Measurements from ENCODE around the gene WSB2. TPM values are rescaled to one million over a fixed set of nuclear protein-coding genes. Genes with fewer than 3 reads are reported as not detected.

The WSB2 gene
- total RNA-seq (2021; fragmentation: NEBNext Ultra II Directional; extraction: Animal tissue kit (Norgen Biotek cat#: 25700)) (58.2 and 70.0 TPM in 2 replicates), polyA plus RNA-seq (2011; rRNA removed) (47.1 and 47.5 TPM in 2 replicates), polyA minus RNA-seq (2011; rRNA and poly(A)+ RNA removed) (136 and 154 TPM in 2 replicates)
- 40.3 TPM for polyA plus RNA-seq (2011; cell fraction: cytosol; rRNA removed)
- polyA plus RNA-seq (2011; cell fraction: nucleus; rRNA removed) = 50.0 TPM
- 33.0 to 42.1 TPM (median 37.4 TPM) in 4 replicates for polyA plus RNA-seq (2012, experiment 1 of 2)
- 23.0 TPM for polyA plus RNA-seq (2012, experiment 2 of 2)
- polyA plus RNA-seq (2013, experiment 1 of 2) = 34.9 TPM
- polyA plus RNA-seq (2013, experiment 2 of 2) = 37.8 TPM
- polyA minus RNA-seq (2011; cell fraction: cytosol; rRNA and poly(A)+ RNA removed) = 60.5 TPM
- polyA minus RNA-seq (2011; cell fraction: nucleus; rRNA and poly(A)+ RNA removed) = 62.3 TPM
- long read RNA-seq, experiment 1, transcript WSB2-201 (9 exons, 2,646 nt) = major isoform, 15 of 48 reads
- long read RNA-seq, experiment 1, partial matches to known transcripts = 10 of 48 reads
- long read RNA-seq, experiment 1, other reads (novel, unspliced or antisense) = 20 of 48 reads
- long read RNA-seq, experiment 2 = 0 reads

DNA sequence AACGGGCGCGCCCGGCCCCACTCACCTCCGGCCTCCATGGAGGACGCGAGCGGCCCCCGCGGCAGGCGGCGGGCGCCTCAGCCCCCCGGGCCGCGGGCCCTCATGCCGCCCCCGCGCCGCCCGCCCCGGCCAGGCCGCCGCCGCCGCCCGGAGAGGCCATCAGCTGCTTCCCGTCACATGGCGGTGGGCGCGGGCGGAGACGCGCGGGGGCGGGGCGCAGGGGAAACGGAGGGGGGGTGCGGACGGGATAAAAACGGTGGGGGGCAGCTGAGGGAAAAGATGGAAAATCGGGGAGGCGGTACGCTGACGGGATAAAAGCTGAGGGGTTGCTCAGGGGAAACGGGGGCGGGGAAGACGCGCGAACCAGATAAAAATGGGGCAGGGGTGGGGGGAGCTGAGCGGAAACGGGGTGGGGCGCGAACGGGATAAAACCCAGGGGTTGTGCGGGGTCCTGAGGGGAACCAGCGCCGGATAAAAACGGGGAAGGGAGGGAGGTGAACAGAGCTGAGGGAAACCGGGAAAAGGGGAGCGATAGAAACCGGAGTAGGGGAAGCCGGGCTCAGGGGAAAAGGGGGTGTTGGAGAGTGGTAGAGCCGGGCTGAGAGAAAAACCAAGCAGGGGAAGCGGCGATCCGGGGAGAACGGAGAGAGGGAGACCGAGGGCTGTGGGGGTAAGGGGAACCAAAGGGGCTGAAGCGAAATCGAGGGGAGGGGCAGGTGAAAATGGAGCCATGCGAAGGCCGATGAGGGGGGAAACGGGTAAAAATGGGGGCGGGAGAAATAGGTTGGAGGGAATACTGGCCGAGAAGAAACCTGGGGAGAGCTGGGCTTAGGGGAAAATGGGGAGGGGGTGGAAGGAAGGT is at the start of gene WSB2:
Gene WSB2, minus strand, starts transcription at position 169 of the 862 bp plus-strand sequence. Its CDS starts 131 bp downstream, at position 38.
- Histone ChIP-seq H2BK12ac (ENCODE audit: low read depth, low read length) (peak within 1 kb of the TSS; percentile 39; the same call in 1 of the 2 replicates), H2BK5ac (ENCODE audit: low read depth, low read length) (peak within 1 kb of the TSS; percentile 97), H3K4me3 (ENCODE audit: extremely low read depth in 1 of 4, insufficient read depth in 2 of 4, low read depth in 3 of 4, low read length in 4 of 4) (peak within 1 kb of the TSS; percentile 87 to 93 (median 91)), H3K36me3 (ENCODE audit: control insufficient read depth in 2 of 4, insufficient read depth in 4 of 4, low read length in 3 of 4) (peaks cover 0 to 13% (median 2%) of the 10 kb centered on the region in 4 experiments; a peak in 2 of 8 replicates), H2BK120ac (replicated peaks; ENCODE audit: low read depth, low read length) (peak within 1 kb of the TSS; percentile 49), H3K56ac (replicated peaks; ENCODE audit: insufficient read length, low read depth, low read length) (peak within 1 kb of the TSS; percentile 98), H3K4me2 (ENCODE audit: insufficient read depth in 1 of 2, low read depth in 2 of 2, low read length in 2 of 2) (peak within 1 kb of the TSS; percentile 85 to 98), H2AFZ (ENCODE audit: low read length) (no peak within 1 kb of the TSS), H3K79me2 (ENCODE audit: control insufficient read depth in 1 of 2, insufficient read depth in 2 of 2, low read length in 2 of 2) (peaks cover 0 to 34% of the 10 kb centered on the region in 2 experiments; a peak in 2 of 4 replicates), H3K4me1 (replicated peaks in 1 of 4; ENCODE audit: control insufficient read depth in 3 of 4, insufficient read depth in 4 of 4, low read length in 3 of 4) (peaks cover 3 to 10% (median 7%) of the 10 kb centered on the region in 4 experiments; a peak in 6 of 7 replicates), H3K23ac (ENCODE audit: insufficient read length) (no peak within 1 kb of the TSS), H3K27me3 (replicated peaks in 1 of 4; ENCODE audit: control insufficient read depth in 3 of 4, extremely low read depth in 1 of 4, insufficient read depth in 3 of 4, low read length in 3 of 4) (no peaks in the 10 kb centered on the region), H4K91ac (replicated peaks; ENCODE audit: insufficient read length, low read length) (peak within 1 kb of the TSS; percentile 97), H2AK5ac (ENCODE audit: low read depth, low read length) (no peak within 1 kb of the TSS; the same call in 1 of the 2 replicates), H2BK20ac (ENCODE audit: low read length) (peak within 1 kb of the TSS; percentile 48; the same call in 1 of the 2 replicates), H3K4ac (replicated peaks; ENCODE audit: insufficient read length, low read depth, low read length) (peak within 1 kb of the TSS; percentile 94), H4K8ac (ENCODE audit: extremely low read depth, insufficient read depth, low read length) (peak within 1 kb of the TSS; percentile 66), H3K9me3 (ENCODE audit: insufficient read depth in 2 of 2, low read depth in 1 of 2, low read length in 1 of 2) (no peaks in the 10 kb centered on the region), H4K20me1 (replicated peaks in 1 of 2; ENCODE audit: control insufficient read depth in 1 of 2, insufficient read depth in 2 of 2, low read length in 2 of 2) (peaks cover 0 to 2% of the 10 kb centered on the region in 2 experiments), H3K27ac (ENCODE audit: low read depth, low read length) (peak within 1 kb of the TSS; percentile 85), H3K14ac (ENCODE audit: insufficient read length) (no peak within 1 kb of the TSS), H3K9ac (replicated peaks in 1 of 4; ENCODE audit: extremely low read depth in 1 of 4, low read depth in 3 of 4, low read length in 3 of 4) (peak within 1 kb of the TSS; percentile 84 to 93 (median 85)), H2BK15ac (ENCODE audit: low read length) (0 out of 2 replicates have a peak within 1 kb of the TSS, but pooled peaks have one; percentile 72), H3K23me2 (ENCODE audit: low read depth, low read length) (peaks cover 7% of the 10 kb centered on the region; the same call in 1 of the 2 replicates), H3K79me1 (ENCODE audit: low read depth, low read length) (peaks cover 8% of the 10 kb centered on the region), H3K18ac (ENCODE audit: extremely low read depth, low read length) (peak within 1 kb of the TSS; percentile 97), H4K5ac (ENCODE audit: insufficient read length, low read depth, low read length) (peak within 1 kb of the TSS; percentile 87)
- peak in 1 of 2 experiments; percentile 70 for DNase-seq (ENCODE audit: low read depth in 1 of 2, low spot score in 2 of 2)
- WGBS, 2 experiments (ENCODE audit: extremely low coverage in 1 of 2, insufficient coverage in 1 of 2, insufficient read length in 1 of 2, insufficient replicate concordance in 2 of 2, low coverage in 1 of 2, low lambda C conversion rate in 2 of 2, missing lambda C conversion rate in 1 of 2) = 0% methylated on average over 4 of the region's 76 CpGs; no CpG with 5 or more reads in 1 of the 2 experiments
- CTCF ChIA-PET (ENCODE audit: partially characterized antibody) = interaction anchor here (0.6 to 0.7 kb wide), 2 partner anchors 202 to 1261 kb away, joined by 3 read pairs; no protein-coding TSS in a partner anchor
- POLR2A ChIA-PET (ENCODE audit: partially characterized antibody) = interaction anchor here (0.6 to 12.8 kb wide), 15 partner anchors 10 to 185 kb away, joined by 3 to 106 read pairs (median 5); partner anchors contain the start of genes PEBP1, RFC5 and VSIG10
- FAIRE-seq = no peak
- TF ChIP-seq TBP (IDR thresholded peaks at IDR 0.05; ENCODE audit: low read depth, low read length) (0 out of 2 replicates have a peak, but pooled peaks have one; percentile 20), MAFK (IDR thresholded peaks at IDR 0.05; ENCODE audit: low read depth, low read length) (no peak), KDM1A (IDR thresholded peaks at IDR 0.05; ENCODE audit: borderline replicate concordance, low read length) (no peak), SIRT6 (IDR thresholded peaks at IDR 0.05; ENCODE audit: low read length) (no peak), SIN3A (conservative IDR thresholded peaks at IDR 0.05 in 1 of 2, IDR thresholded peaks at IDR 0.05 in 1 of 2; ENCODE audit: low read depth in 1 of 2, low read length in 2 of 2) (0 out of 4 replicates have a peak, but pooled peaks of 1 of the 2 experiments have one; percentile 73), SAP30 (IDR thresholded peaks at IDR 0.05; ENCODE audit: insufficient read depth, insufficient replicate concordance, low read length) (peak; percentile 33), FOSL1 (IDR thresholded peaks at IDR 0.05; ENCODE audit: insufficient read depth, low read depth, low read length) (no peak)
